ENCODE data around the gene B3GALT4. TPM values are rescaled to one million over a fixed set of nuclear protein-coding genes. Genes with fewer than 3 reads are reported as not detected.

Gene B3GALT4
- total RNA-seq, 3 donors from 2014 or later (not counting 1 experiment from before 2014, with no cell fraction given) = 22.7 to 24.1 (median 23.1) TPM

GRCh38 chr6:33319939-33320314 lies 43.0 kb downstream of the B3GALT4 start:
- H3K27ac Mint-ChIP-seq = peak overlapping the region; percentile 98 to 99
- WGBS (ENCODE audit: insufficient coverage) = 89% methylated on average over 3 of the region's 3 CpGs
- Histone ChIP-seq H3K4me1 (ENCODE audit: control insufficient read depth, insufficient read depth, low read length) (peaks cover 77% of the 10 kb centered on the region), H3K27ac (ENCODE audit: low read length) (no peak overlapping the region), H3K27me3 (ENCODE audit: control insufficient read depth, insufficient read depth, low read length) (no peaks in the 10 kb centered on the region), H3K9me3 (ENCODE audit: control insufficient read depth, insufficient read depth, low read length) (no peaks in the 10 kb centered on the region), H3K4me3 (ENCODE audit: low read length) (no peak overlapping the region), H3K36me3 (ENCODE audit: control insufficient read depth, insufficient read depth, low read length) (peaks cover 38% of the 10 kb centered on the region)
- peaks cover 65 to 88% of the 10 kb centered on the region in 2 donors for H3K4me1 Mint-ChIP-seq
- peaks cover 25% of the 10 kb centered on the region for H3K36me3 Mint-ChIP-seq
- TF ChIP-seq CTCF (IDR thresholded peaks at IDR 0.05) = no peak
- H3K9me3 Mint-ChIP-seq = no peaks in the 10 kb centered on the region
- intact Hi-C loops (cut with micrococcal nuclease) = no loop called here
- H3K4me3 Mint-ChIP-seq = peak overlapping the region; percentile 65
- H3K27me3 Mint-ChIP-seq (ENCODE audit: low read depth in 2 of 2) = no peaks in the 10 kb centered on the region
- no peak for DNase-seq
- ATAC-seq = no peak

- intact Hi-C loops (cut with micrococcal nuclease) = no loop called here
- H3K27me3 Mint-ChIP-seq (ENCODE audit: low read depth in 2 of 2) = no peaks in the 10 kb centered on the region
- Histone ChIP-seq H3K27me3 (ENCODE audit: control insufficient read depth, insufficient read depth, low read length) (no peaks in the 10 kb centered on the region), H3K4me1 (ENCODE audit: control insufficient read depth, insufficient read depth, low read length) (peaks cover 71% of the 10 kb centered on the region), H3K27ac (ENCODE audit: low read length) (no peak overlapping the region), H3K9me3 (ENCODE audit: control insufficient read depth, insufficient read depth, low read length) (no peaks in the 10 kb centered on the region), H3K36me3 (ENCODE audit: control insufficient read depth, insufficient read depth, low read length) (peaks cover 38% of the 10 kb centered on the region), H3K4me3 (ENCODE audit: low read length) (no peak overlapping the region)
- TF ChIP-seq CTCF (IDR thresholded peaks at IDR 0.05) = no peak
- peak overlapping the region; percentile 86 for H3K4me3 Mint-ChIP-seq
- WGBS (ENCODE audit: insufficient coverage) = 95% methylated on average over 32 of the region's 32 CpGs
- H3K9me3 Mint-ChIP-seq = no peaks in the 10 kb centered on the region
- peak overlapping the region; percentile 98 to 99 for H3K27ac Mint-ChIP-seq
- no peak for ATAC-seq
- H3K36me3 Mint-ChIP-seq = peaks cover 25% of the 10 kb centered on the region
- no peak for DNase-seq
- peaks cover 65 to 82% of the 10 kb centered on the region in 2 donors for H3K4me1 Mint-ChIP-seq
These were observed 43.6 kb downstream of the B3GALT4 start for GRCh38 chr6:33320315-33321181.

- 91% methylated on average over 9 of the region's 9 CpGs for WGBS (ENCODE audit: insufficient coverage)
- peaks cover 64 to 75% of the 10 kb centered on the region in 2 donors for H3K4me1 Mint-ChIP-seq
- H3K27me3 Mint-ChIP-seq (ENCODE audit: low read depth in 2 of 2) = no peaks in the 10 kb centered on the region
- TF ChIP-seq CTCF (IDR thresholded peaks at IDR 0.05) = no peak
- ATAC-seq = no peak
- H3K4me3 Mint-ChIP-seq = peak overlapping the region; percentile 86
- peak overlapping the region; percentile 98 for H3K27ac Mint-ChIP-seq
- no peaks in the 10 kb centered on the region for H3K9me3 Mint-ChIP-seq
- Histone ChIP-seq H3K36me3 (ENCODE audit: control insufficient read depth, insufficient read depth, low read length) (peaks cover 33% of the 10 kb centered on the region), H3K9me3 (ENCODE audit: control insufficient read depth, insufficient read depth, low read length) (no peaks in the 10 kb centered on the region), H3K27me3 (ENCODE audit: control insufficient read depth, insufficient read depth, low read length) (no peaks in the 10 kb centered on the region), H3K4me1 (ENCODE audit: control insufficient read depth, insufficient read depth, low read length) (peaks cover 64% of the 10 kb centered on the region), H3K27ac (ENCODE audit: low read length) (peak overlapping the region; percentile 85), H3K4me3 (ENCODE audit: low read length) (no peak overlapping the region)
- peaks cover 25% of the 10 kb centered on the region for H3K36me3 Mint-ChIP-seq
- no peak for DNase-seq
- intact Hi-C loops (cut with micrococcal nuclease) = no loop called here
These were observed 44.3 kb downstream of the B3GALT4 start for GRCh38 chr6:33321227-33321626.

Data from natural killer cell (primary cell).